KG1 (cell line): ENCODE results near the gene PITX2.

ENCODE experiments used
- DNase-seq: peaks from one replicate; lab custom pipeline; 2025; lab: John Stamatoyannopoulos, UW

Gene PITX2

DNA sequence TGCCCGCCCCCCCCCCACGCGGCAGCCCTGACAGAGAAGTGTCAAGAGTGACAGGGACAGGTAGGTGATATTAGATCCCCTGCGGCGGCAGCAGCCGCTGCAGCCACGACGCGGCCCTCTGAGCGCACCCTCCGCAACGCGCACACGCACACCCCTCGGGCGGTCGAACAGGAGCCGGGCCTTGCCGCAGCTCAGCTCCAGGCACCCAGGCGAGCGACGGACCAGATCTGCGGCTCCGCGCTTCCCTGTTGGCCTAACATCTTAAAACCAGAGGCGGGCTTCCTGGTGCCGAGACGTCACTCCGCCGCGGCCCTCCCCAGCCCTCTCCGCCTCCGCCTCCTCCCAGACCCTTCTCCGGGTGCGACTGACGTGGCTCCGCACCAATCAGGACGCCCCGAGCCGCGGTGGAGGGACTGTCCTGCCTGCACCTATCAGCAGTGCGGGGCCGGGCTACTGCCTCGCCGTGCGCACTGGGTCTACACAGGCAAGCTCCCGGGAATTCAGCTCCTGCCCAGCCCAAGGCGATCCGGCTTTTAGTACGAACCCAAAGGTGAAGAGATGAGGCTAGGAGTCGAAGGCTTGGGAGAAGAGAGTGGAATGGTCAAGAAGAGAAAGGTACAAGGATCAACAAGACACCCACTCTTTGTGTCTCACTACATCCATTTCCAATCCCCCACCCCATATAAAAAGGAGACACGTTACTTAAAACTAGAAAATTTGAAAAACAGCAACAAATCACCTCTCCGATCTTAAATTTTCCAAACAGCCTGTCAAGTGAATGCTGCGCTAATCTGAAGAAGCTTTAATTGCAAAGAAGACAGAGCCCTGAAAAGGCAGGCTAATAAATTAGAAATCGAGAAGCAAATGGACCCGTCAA is at the start of gene PITX2:
Gene PITX2 (minus strand): TSS at position 237 of the 877 bp plus-strand sequence. CDS start 617 bp downstream, outside the sequence.
- DNase-seq, result no peak

DNA sequence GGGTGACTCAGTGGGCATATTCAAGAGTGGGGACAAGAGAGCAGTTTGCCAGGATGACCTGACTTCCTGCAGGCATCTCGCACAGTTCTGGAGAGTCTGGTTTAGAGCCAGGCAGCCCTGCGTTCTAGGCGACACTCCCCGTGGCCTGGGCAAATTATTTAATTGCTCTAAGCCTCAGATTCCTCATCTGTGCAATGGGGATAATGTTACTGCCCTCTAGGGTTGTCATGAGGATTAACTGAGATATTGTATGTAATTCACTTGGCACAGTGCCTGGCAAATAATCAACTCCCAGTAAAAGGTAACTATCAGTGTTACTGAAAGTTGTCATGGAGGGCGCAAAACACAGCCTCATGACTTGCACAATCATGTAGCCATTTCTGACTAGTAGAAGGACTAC is 48.8 kb upstream of the PITX2 start:
- no peak for DNase-seq

DNA sequence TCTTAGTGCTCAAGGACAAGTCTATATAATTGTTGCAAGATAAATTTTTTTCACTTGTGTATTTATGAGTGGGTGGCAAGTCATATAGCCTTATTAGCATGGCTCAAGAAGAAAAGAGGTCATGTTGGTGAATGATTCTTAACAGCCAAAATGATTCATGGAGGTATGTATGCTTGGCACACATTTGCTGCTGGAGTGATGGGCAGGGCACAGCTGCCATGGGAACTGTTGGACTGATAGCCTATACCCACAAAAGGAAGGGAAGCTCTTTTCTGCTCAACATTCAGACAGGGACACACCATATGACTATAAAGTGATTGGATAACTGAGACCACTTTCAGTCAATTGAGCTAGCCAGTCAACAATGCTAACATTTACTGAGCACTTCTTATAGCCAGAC is 46.8 kb upstream of the PITX2 start:
- DNase-seq, result no peak

DNA sequence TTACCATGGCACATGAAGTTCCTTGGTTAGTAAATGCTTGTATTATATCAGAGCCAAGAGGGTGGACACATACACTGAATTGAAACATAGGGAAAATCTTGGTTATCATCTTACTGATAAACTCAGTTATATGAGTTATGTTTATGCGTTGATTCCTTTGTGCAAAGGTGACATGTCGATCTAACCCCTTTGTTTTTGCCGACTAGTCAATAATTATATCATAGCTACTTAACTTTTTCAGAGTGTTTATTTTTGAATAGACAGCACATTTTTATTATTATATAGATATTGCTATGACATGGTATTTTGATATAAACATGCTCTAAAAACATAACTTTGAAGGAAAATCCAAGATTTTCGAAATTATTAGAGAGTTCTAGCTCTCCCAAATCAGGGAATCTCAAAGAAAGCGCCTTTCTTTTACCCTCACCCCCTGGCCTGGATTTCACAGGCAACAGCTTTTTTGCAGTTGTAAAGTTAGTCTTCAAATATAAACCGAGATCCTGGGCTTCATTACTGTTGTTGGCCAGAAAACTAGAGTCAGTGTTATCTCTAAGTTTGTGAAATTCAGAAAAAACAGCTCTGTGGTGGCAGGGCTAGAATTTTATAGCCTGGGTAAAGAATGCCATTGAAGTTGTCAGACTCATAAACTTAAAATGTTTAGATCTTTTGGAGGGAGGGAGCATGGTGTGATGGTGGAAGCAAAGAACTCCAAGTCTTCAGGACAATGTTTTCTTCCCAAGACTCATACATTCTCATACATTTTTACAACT is 45.8 kb upstream of the PITX2 start:
- DNase-seq, result no peak

DNA sequence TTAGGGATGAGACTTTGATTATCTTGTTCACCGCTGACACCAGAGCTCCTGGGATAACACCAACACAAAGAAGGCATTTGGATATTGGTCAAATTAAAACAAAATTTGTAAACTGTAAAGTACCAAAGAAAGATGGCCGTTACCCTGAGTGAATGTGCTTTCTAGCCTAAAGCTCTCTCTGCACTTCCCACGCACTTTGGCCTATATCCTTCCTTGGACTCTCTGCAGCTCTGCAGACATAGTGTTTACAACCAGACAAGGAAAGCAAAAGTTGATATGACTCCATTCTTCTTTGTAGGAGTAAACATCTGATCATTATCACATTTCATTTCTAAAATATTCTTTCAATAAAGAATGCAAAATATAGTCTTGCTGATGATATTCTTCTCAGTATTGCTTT is 44.8 kb upstream of the PITX2 start:
- no peak for DNase-seq

DNA sequence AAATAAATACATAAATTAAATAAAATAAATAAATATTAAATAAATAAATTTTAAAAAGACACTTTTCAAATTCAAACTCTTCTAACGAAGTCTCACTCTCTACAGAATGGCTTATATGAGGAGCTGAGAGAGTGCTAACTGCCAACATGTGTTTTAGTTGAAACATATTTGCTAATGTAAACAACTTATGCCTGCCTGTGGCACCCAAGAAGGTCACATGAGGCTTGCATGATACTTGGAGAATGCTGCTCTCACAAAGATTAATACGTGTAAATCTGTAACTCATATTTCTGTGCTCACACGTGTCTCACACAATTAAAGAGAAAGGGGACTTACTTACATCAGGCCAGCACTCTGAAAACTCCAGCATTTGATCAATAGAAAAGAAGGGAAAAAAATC is 43.2 kb upstream of the PITX2 start:
- DNase-seq, result no peak

DNA sequence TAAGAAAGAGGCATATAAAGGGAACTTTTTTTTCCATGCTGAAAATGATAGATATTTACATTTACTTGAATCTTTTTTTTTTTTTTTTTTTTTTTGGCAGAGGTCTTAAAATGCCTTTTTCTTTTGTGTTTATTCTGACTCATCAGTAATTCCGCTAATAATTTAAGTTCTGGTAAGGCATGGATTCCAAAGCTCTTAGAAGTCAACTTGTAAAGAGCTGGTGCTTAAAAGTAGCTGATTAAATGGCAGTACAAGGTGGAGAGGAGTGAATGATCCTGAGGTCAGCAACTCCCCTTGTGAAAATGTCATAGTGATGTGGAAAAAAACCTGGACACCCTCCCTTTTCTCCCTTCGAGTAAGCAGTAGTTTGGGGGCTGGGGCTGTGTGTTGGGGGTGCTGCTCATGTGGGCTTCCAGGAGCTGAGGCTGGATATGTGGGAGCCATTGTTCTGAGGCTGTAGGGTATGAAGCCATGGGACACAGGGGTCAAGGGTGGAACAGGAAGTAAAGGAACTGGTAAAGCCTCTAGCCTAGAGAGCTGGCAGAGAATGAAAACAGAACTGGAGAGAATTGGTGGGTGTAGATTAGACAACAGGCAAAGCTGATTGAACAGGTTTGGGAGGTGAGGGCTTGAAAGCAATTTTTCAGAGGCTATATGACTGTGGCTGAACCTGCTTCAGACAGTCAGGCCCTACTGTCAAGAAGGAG is 41.0 kb upstream of the PITX2 start:
- DNase-seq, result no peak

DNA sequence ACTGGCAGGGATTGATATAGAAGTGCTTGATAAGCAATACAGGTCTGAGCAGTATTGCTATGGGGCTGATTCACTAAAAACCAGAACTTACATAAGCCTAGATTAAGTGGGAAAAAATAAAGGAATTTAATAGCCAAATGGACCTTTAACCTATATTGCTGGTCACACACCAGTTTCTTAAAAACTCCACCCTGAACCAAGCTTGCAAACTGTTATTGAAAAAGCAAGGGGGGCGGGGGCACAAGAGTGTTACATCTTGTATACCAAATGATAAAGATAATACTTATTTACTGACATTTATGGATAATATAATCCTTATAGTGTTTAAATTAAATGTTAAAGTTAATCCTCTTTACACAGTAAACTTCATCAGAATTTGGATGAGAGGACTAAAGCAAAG is 40.3 kb upstream of the PITX2 start:
- no peak for DNase-seq

DNA sequence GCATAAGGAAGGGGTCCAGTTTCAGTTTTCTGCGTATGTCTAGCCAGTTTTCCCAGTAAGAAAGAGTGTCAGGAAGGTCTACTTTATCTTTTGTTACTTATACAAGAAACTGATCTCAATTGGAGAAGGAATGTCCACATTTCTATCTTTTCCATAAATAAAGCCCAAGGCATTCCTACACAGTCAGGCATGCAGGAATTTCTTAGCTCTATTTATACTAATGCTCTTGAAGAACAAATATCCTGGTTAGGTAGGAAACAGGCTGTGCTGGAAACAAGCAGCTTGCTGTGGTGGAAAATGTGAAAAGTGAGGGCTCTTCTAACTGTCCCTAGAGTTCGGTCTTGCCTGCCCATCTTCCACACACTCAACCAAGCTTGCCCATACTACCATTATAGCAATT is 37.9 kb upstream of the PITX2 start:
- no peak for DNase-seq

DNA sequence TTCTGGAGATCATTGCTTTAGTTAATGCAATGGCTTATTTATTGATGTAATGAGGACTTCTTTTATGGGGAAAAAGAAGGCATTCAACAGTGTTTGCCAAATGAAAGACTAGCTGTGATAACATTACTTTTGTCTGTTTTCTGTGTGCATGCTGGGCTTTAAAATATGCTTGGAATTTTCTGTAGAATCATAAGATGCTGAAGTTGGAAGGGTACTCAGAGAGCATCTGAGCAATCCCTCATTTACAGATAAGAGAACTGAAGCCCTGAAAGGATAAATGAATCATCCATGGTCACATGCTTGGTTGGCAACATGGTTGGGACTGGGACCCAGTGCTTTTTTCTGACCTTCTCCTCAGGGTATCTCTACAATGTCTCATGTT is 31.4 kb upstream of the PITX2 start:
- DNase-seq, result no peak

DNA sequence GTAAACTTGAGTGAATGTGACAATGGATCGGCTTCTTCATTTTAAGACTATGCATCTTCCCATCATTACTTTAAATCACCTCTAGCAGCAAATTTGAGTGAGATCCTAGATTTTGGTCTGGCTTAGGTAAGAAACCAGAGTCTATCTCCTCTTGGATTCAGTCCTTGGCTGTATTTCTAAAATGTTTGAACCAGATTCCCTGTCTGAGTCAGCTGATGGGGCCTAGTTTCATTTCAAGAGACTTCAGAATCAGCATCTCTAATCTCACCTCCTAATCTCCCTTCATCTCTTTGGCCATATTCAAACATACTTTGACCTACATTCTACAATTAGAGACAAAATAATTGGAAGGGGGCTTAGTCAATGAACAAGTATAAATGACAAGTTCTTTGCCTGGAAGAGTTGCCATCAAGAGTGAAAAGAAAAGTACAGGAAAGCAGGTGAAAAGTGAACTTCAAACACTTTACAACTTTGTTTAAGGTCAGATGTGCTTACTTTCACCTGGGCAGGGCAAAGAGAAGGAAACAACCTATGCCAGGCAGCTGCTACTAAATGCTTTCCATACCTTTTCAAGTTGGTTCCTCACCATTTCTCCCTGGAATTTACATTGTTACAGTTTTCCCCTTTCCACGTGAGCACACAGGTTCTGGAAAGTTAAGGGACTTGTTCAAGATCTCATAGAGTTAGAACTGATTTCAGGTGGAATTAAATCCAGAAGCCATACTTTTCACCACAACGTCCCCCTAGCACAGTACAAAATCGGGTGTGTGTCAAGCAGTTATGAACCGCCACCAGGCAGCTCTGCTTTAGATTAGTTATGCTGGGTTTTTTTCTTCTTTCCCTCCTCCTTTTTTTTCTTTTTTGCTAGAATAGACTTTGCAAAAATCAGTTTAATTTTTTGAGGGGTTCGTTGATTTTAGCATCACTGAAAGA is 30.7 kb upstream of the PITX2 start:
- DNase-seq, result no peak

DNA sequence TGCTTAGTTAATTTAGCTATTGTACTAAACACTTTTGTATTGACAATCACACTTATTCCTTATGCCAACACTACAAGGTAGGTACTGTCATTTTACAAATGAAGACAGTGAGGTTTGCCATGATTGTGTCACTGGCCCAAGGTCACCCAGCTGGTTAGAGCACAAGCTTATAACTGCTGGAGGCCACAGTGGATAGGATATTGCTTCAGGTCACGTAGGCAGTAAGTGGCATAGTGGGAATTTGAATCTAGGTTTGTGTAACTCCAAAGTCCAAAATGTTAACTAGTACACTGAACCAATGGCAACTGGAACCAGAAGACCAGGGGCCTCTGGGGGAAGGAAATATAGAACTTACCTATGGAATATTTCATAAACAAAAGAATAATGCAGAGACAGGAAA is 21.1 kb upstream of the PITX2 start:
- DNase-seq, result no peak

DNA sequence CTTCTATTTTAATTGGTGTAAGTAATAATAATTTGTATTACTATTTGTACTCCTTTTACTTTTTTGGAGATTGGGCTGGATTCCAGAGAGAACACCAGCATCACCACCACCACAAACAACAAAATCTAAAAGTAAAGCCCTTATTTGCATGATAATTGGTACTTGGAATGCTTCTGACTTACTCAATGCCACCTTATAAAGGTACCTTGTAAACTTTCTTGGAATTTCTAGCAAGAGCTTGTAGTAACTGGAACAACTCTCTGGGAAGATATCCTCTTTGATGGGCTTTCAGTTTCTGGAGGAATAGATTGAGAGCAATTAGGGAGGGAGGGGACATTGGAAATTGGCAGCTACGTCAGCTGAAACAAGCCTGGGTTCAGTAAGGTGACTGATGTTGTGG is 20.2 kb upstream of the PITX2 start:
- DNase-seq, result no peak

DNA sequence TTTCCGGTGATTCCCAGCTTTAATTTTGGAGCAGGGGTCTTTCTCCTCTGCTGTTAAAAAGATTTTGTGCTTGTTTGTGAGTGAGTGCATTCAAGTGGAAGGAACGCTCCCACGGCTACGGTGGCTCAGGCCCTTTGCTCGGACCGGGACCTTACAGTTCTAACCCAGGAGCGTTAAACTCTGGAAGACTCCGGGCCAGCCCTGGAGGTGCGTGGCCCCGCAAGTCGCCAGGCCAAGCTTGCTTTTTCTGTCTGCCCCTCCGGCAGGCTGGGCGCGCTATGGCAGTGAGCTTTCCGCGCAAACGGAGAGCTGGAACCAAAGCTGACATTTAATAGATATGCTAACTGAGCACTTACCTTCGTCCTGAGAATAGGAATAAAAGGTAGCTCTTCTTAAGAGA is 18.3 kb upstream of the PITX2 start:
- no peak for DNase-seq

DNA sequence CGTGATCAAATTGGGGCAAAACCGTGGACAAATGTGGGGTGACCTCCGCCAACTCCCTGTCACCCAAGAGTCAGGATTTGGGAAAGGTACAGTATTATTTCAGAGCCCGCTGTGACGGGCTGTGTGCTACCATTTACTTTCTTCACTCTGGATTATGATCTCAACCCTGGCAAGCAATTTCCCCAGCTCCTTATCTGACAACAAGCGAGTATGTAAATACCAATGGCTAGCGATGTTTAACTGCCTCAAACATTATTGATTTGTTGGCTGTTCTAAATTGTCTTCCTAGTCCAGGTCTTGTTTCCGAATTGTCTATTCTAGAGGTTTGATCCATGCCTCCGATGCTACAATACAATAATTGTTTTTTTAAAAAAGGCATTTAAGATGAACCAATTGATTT is 17.7 kb upstream of the PITX2 start:
- DNase-seq, result no peak

DNA sequence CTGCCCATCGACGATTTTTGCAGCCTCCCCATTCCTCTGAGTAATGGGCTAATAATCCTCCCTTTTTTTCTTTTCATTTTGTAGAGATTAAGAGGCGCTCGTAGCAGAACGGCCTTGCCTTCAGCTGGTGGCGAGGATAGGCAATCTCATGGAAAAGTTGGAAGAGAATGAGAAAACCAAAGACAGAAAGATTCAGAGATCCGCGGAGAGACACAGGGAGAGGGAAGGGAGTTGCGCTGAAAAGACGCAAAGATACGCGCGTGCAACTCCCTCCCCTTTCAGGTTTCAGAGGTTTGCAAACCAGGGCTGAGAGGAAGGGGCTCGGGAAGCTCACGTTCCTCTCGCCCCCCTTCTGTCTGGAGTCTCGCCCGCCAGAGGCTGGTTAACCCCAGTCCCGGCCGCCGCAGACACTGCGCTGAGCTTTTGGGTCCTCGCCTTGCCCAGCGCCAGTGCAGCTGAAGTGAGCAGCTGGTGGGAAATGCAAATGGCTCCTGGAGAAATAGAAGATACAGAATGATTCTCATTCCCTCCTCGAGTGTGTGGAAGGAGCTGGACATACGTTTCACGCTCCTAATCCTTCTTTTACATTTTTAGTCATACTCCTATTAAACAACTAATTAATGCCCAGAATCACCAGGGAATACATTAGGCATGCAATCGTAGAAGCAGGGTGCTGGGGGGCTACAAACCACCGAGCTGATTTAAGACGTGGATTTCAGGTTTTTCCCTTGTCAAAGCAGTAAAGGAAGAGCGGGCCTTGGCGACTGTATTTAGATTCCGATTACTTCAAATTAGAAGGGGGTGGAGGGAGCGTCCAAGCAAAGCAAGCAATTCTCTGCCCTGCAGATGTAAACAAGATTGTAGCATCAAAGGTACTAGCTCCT is 16.6 kb upstream of the PITX2 start:
- DNase-seq, result no peak

DNA sequence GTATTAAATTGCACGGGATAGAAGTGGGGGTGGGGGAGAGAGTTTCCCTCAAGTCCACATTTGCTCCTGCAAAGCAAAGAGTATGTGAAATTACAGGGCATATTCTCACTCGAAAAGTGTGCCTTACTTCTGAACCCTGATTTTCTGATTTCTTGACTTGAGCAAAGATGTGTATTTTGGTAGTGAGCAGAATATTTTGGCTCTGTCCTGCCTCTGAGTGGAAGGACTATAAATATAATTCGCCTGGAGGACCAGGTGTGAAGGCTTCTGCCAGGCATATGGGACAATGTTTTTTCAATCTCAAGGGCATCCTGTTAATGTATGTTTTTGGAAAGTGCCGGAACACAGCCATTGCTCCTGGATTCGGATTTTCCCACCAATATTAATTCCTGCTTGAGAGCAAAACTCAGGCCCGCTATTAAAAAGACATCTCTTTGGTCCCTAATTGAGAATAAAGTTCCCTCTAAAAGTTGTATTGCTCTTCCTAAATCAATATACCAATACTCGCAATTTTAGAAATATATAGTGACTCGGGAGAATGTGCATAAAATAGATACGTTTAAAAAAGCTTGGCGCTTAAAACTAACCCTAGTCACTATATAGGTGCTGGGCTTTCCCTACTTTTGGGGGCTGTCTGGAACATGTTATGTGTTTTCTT is 15.3 kb upstream of the PITX2 start:
- no peak for DNase-seq

DNA sequence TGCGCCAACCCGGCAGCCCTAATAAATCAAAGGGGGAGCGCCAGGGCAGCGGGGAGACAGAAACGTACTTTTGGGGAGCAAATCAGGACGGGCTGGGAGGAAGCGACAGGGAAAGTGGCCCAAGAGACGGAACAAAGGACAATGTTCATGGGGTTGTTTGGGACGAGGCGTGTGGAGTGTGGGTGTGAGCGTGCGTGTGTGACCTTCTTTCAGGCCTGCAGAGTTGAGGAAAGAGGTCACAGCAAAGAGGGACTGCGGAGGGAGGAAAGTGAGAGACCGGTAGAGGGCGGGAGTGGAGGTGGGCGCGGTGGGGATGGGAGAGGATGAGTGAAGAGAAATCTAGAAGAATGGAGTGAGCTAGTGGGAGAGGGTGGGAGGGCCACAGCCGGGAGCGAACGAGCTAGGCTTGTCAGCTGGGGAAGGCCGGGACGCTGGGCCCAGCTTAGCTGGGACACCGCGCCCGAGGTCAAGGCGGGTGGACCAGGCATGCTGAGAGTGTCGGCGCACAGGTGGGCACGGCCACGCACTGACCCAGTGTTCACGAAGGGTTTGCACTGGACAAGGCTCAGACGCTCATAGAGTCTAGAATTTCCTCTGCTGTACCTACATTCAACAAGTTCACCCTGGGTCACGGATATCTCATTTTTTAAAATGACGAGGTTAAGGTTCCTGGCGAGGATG is 14.7 kb upstream of the PITX2 start:
- no peak for DNase-seq

DNA sequence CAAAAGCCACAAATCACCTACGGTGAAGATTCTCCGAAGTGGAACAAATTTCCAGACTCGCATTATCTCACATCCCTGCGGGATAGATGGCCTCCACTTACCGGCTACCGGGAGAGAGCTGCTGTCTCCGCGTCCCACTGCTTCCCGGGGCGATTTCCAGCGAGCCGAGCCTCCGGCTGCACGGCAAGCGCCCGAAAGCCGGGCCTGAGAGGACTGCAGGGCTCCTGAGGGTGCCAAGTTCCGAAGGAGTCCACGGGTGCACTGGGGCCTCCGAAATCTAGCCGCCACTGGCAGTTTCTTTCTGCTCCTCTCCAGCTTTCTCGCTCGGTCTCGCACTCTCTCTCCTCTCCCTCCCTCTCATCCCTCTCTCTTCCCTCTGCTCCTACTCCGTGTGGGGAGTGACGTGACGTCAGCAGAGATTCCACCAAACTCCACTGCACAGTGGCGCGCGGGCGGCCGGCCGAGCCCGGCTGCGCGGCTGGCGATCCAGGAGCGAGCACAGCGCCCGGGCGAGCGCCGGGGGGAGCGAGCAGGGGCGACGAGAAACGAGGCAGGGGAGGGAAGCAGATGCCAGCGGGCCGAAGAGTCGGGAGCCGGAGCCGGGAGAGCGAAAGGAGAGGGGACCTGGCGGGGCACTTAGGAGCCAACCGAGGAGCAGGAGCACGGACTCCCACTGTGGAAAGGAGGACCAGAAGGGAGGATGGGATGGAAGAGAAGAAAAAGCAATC is 14.0 kb upstream of the PITX2 start:
- DNase-seq, result no peak
